Measurements from ENCODE around the gene CTRL. TPM values are rescaled to one million over a fixed set of nuclear protein-coding genes. Genes with fewer than 3 reads are reported as not detected.

CTRL gene
- 1 to 10 TPM in 1 of 2 donors, under 1 TPM in 1; 0.54 to 2.5 TPM for total RNA-seq

GRCh38 chr16:67931712-67932461 lies at the start of gene CTRL:
CTRL (minus strand) TSS chr16:67931862; CDS start chr16:67931852, 10 bp downstream.
- Histone ChIP-seq H3K27me3 (replicated peaks; ENCODE audit: insufficient read depth) (no peaks in the 10 kb centered on the region), H3K36me3 (peaks cover 22% of the 10 kb centered on the region), H3K4me3 (no peak within 1 kb of the TSS), H3K4me1 (ENCODE audit: control insufficient read depth in 1 of 2, low read depth in 2 of 2) (peaks cover 11 to 17% of the 10 kb centered on the region in 2 donors), H3K9me3 (no peaks in the 10 kb centered on the region), H3K27ac (no peak within 1 kb of the TSS)
- ATAC-seq (ENCODE audit: insufficient number of reproducible peaks, low FRiP score, low read depth) (no peak), DNase-seq (ENCODE audit: low spot score) (no peak)
- TF ChIP-seq CTCF (IDR thresholded peaks at IDR 0.05) = no peak

- no peak for ATAC-seq (ENCODE audit: insufficient number of reproducible peaks, low FRiP score, low read depth)
- no peak within 1 kb of the TSS for H3K4me3 ChIP-seq
- DNase-seq (ENCODE audit: low spot score) = no peak
- no peaks in the 10 kb centered on the region for H3K4me1 ChIP-seq (ENCODE audit: control insufficient read depth in 1 of 2, low read depth in 2 of 2)
- TF ChIP-seq CTCF (IDR thresholded peaks at IDR 0.05) = no peak
- no peaks in the 10 kb centered on the region for H3K36me3 ChIP-seq
- no peaks in the 10 kb centered on the region for H3K27me3 ChIP-seq (replicated peaks; ENCODE audit: insufficient read depth)
- no peaks in the 10 kb centered on the region for H3K9me3 ChIP-seq
- H3K27ac ChIP-seq = no peak within 1 kb of the TSS
These were observed 48.5 kb upstream of the CTRL start, which contains the start of gene DPEP3 for GRCh38 chr16:67979955-67980678. DPEP3 (minus strand) TSS chr16:67980499; CDS start chr16:67980380, 119 bp downstream.

- ATAC-seq (ENCODE audit: insufficient number of reproducible peaks, low FRiP score, low read depth) (no peak), DNase-seq (ENCODE audit: low spot score) (no peak)
- Histone ChIP-seq H3K4me1 (ENCODE audit: control insufficient read depth in 1 of 2, low read depth in 2 of 2) (no peaks in the 10 kb centered on the region), H3K4me3 (no peak overlapping the region), H3K9me3 (no peaks in the 10 kb centered on the region), H3K27ac (no peak overlapping the region), H3K36me3 (no peaks in the 10 kb centered on the region), H3K27me3 (replicated peaks; ENCODE audit: insufficient read depth) (no peaks in the 10 kb centered on the region)
- no peak for TF ChIP-seq CTCF (IDR thresholded peaks at IDR 0.05)
These were observed 46.0 kb upstream of the CTRL start for GRCh38 chr16:67977469-67978227.

GRCh38 chr16:67977005-67977404 lies 45.3 kb upstream of the CTRL start:
- Histone ChIP-seq H3K27ac (no peak overlapping the region), H3K27me3 (replicated peaks; ENCODE audit: insufficient read depth) (no peaks in the 10 kb centered on the region), H3K36me3 (no peaks in the 10 kb centered on the region), H3K4me3 (no peak overlapping the region), H3K4me1 (ENCODE audit: control insufficient read depth in 1 of 2, low read depth in 2 of 2) (no peaks in the 10 kb centered on the region), H3K9me3 (no peaks in the 10 kb centered on the region)
- DNase-seq (ENCODE audit: low spot score) (no peak), ATAC-seq (ENCODE audit: insufficient number of reproducible peaks, low FRiP score, low read depth) (no peak)
- TF ChIP-seq CTCF (IDR thresholded peaks at IDR 0.05) = no peak

- H3K27ac ChIP-seq = no peak overlapping the region
- no peaks in the 10 kb centered on the region for H3K9me3 ChIP-seq
- DNase-seq (ENCODE audit: low spot score) = no peak
- H3K36me3 ChIP-seq = no peaks in the 10 kb centered on the region
- TF ChIP-seq CTCF (IDR thresholded peaks at IDR 0.05) = no peak
- no peaks in the 10 kb centered on the region for H3K4me1 ChIP-seq (ENCODE audit: control insufficient read depth in 1 of 2, low read depth in 2 of 2)
- H3K4me3 ChIP-seq = no peak overlapping the region
- H3K27me3 ChIP-seq (replicated peaks; ENCODE audit: insufficient read depth) = no peaks in the 10 kb centered on the region
- no peak for ATAC-seq (ENCODE audit: insufficient number of reproducible peaks, low FRiP score, low read depth)
These were observed 44.5 kb upstream of the CTRL start for GRCh38 chr16:67976205-67976604.

All from thoracic aorta (tissue), 2 donors.